CD4-positive, alpha-beta T cell treated with Interleukin-12 subunit alpha and Interleukin-12 subunit beta, for 1 hour (primary cell): ENCODE data around the gene NIT1.

Source experiments
- DNase-seq: peaks from one replicate; pipeline ENCODE4 v3.0.0-alpha.2; 2020

The NIT1 gene

DNA sequence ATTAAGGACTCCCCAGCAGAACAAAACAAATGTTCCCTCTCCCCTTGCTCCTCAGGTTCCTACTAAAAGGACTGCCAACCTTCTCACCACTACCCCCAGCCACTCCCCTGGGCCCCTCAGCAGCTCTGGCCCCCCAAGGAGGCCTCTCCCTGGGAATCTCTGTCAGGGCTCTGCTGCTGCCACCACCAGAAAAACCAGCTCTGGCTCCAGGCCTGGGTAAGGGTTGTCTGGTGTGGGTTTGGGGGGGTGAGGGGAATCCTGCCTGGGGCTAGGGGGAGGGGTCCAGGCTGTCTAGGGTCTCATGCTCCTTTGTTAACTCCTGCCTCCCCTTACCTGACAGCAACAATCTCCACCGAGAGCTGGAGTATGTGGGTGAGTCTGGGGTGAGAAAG lies 33.3 kb upstream of the NIT1 start:
- no peak for DNase-seq

DNA sequence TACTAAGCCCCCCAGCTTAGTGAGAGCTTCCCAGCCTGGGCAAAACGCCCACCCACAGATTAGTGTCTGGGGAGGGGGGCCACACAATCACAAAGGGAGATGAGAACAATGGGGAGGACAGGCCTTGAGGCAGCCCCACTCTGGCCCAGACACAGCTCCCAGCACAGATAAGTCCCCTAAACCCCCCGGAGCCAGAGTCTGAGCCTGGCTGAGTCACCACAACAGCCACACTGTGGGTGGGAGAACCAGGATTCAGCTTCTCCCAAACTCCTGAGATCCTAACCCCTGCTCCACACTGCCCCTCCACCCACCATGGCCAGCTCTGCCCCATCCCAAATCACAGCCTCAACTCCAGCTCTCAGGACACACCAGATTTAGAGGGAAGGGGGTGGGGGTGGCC lies 32.7 kb upstream of the NIT1 start:
- no peak for DNase-seq

DNA sequence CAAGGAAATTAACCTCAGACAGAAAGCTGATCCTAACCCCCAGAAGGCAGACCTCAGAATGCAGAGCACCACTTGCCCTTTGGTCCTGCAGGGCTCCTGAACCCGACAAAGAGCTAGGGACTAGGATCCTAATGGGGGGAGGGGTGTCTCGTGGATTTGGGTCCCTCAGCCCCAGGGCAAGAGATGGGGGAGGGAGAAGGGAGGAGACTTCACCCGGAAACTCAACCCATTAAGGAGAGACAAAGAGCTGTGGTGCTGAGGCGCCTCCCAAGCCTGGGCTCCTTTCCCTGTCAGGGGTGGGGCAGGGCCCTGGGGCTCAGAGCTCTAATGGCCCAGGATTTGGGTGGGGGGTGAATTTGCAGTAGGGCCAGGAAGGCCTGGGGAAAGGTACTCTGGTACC lies 31.4 kb upstream of the NIT1 start:
- no peak for DNase-seq

DNA sequence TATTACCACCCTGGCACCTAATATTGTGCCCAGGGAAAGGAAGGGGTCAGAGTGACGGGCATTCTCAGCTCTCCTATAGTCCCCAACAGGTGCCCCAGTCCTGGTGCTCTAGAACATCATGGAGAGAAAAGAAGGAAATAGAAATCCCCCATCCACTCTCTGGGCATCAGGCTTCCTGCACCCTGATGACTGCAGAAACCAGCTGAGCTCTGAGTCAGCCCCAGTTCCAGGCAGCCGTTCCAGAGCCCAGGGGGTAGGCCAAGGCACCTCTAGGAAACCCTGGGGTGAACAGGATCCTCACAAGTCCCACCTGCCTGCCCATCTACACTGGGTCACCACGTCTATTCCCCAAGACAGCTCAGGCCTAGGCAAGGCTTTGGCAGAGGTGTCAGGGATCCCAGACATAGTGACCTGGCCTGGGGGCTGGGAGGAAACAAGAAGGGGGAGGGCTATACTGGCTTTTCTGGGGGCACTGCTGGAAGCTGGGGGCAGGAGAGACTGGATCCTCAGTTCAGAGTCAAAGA lies 29.3 kb upstream of the NIT1 start:
- DNase-seq: no peak

GRCh38 chr1:161089251-161089924 lies 28.5 kb upstream of the NIT1 start, which contains the start of gene NECTIN4:
Gene NECTIN4, minus strand, starts transcription at chr1:161089558. Its CDS starts 262 bp downstream, at chr1:161089296.
- DNase-seq: no peak

DNA sequence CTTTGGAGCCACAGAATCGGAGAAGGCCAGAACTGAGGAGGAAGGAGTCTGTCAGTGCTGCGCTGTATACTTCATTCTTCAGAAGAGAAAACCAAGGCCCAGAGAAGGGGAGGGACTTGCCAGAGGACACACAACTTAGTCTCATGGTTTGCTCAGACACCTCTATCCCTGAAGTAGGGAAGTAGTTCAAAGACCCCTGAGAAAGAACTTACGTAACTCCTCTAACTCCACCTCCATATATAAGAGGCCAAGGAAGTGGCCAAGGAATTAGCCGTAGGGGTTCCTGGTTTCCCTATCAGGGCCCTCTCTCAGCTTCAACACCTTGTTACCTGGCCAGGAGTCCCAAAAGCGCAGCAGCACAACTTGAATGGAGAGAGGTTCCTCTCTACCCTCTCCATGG lies 28.0 kb upstream of the NIT1 start:
- no peak for DNase-seq

DNA sequence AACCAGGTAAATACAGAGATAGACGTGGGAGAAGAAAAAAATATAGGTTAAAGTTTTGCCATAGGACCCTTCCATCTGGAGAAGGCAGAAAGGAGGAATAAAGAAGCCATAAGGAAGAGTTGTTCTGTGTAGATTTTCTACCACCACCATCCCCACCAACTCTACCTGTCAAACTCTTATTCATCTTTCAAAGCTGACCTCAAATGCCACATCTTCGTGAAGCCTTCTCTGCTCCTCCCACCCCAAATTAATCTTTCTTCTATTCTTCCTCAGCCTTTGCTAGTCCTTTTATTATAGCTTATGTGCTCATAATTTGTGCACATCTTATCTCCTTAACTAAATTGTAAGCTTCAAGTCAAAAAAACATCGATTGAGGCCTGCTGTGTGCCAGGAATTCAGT lies 27.3 kb upstream of the NIT1 start:
- DNase-seq: no peak

GRCh38 chr1:161091093-161091492 lies 26.8 kb upstream of the NIT1 start:
- DNase-seq: no peak

GRCh38 chr1:161091796-161092507 lies 26.0 kb upstream of the NIT1 start:
- no peak for DNase-seq

DNA sequence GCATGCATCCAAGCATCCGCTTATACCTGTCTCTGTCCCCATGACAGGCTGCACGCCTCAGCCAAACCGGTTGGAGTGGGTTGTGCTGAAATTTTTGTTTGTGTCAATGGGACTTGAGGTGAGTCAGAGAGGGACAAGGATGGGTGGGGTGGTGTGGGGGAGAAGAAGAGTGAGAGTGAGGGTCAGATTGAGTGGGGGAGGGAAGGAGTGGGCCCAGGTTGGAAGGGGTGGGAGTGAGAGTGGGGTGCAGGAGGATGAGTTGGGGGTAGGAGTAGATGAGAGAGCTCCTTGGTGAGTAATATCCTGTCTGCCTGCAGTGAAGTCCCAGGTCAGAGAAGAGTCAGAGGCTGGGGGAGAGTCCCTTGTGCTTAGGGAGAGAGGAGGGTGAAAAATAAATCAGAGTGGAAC lies 25.3 kb upstream of the NIT1 start:
- no peak for DNase-seq

GRCh38 chr1:161094481-161094880 lies 23.4 kb upstream of the NIT1 start:
- DNase-seq: no peak

- DNase-seq: no peak
Observed at GRCh38 chr1:161095230-161095629, 22.7 kb upstream of the NIT1 start.

DNA sequence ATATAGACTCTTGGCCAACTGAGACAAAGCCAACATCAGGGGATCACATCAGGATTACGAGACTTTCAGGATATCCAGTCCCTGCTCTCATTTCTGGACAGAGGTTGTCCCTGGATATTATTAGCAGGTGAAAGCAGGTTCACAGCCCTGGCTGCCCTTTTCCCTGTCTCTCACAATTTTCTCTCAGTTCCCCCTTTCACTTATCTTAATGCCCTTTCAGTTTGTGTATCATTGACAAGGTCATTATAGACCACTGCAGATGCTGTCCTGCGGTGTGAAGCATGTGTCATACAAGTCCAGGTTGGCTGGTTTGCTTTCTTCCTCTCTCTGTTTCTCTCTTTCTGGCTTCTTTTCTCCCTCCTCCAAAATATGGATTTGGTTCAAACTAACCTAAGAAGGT lies 21.9 kb upstream of the NIT1 start:
- DNase-seq: no peak

DNA sequence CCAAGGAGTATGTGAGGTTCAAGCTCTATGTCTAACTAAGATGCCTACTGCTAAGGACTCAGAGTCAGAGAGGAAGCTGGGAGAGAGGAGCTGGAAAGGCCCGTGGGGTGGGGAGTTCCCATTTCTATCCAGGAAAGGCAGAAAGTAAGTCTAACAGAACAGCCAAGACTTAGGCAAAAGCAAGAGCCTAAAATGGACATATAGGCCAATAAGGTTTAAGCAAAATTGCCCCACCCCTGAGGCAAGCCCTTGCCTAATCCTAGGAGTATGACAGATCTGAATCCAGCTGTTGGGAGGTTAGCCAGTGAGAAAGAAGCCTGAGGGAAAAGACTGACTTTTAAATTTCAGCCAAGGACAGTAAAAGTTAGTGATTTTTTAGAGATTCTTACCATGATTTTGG lies 21.4 kb upstream of the NIT1 start:
- DNase-seq: no peak

- peak; percentile 87 for DNase-seq
Observed at GRCh38 chr1:161098210-161099068, 19.5 kb upstream of the NIT1 start, which contains the start of gene KLHDC9. Gene KLHDC9, plus strand, starts transcription at chr1:161098361. Its CDS starts 175 bp downstream, at chr1:161098536.

DNA sequence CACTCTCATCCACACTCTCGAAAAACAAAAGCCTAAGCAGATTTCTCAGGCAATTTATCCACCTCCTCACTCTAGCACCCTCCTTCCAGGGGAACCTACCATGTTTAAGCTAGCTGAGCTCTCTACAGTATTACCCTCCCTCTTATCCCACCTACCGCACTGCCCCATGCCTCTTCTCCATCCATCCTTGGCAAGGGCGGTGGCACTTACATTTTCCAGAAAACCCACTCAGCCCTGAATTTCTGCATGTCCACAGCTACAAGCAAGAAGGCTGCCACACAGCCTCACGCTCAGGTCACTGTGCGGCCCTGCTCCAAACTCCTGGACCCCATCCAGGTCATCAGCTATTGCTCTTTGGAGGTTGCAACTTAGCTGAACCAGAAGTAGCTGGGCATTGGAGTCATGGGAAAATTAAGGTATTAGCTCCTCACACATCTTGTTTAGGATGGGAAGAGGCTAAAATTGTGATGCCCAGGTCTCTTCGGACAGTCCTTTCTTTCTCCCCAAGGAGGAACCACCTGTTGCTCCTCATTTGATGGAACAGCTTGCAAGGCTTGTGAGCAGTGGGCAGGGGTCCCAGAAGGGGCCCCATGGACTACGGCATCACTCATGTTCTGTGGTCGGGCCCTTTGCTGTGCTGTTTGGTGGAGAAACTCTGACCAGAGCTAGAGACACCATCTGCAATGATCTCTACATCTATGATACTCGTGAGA lies 18.7 kb upstream of the NIT1 start:
- DNase-seq: no peak

DNA sequence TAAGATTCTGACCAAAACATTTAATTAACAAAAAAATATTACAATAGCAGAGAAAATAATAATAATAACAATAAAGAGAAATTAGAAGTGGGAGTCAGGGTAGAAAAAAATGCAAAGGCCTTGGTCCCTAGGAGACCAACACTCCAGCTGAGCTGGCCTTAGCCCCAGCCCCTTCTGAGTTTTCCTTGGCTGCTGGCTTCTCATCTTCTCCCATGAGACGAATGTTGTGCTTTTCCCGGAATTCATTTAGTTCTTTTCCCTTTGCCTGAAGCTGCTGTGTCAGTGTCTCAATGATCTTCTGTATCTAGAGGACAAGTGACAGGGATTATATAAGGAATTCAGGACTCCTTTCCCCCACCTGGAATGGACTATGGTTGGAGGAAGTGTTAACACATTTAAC lies 17.3 kb upstream of the NIT1 start:
- DNase-seq: no peak

DNA sequence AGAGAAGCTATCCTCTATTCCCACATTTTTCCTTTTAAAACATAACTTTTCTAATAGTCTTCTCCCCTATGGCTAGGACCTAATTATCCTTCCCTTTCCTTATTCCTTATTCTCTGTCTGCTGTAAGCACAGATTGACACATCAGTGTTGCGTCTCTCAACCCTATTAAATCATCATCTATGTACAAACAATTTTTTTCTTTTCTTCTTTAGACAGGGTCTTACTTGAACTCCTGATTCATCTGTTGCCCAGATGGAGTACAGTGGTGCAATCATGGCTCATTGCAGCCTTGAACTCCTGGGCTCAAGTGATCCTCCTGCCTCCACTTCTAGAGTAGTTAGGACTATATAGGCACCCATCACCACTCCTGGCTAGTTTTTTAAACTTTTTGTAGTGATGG lies 11.5 kb upstream of the NIT1 start:
- DNase-seq: no peak

GRCh38 chr1:161111117-161111516 lies 6.8 kb upstream of the NIT1 start:
- DNase-seq: no peak

- no peak for DNase-seq
Observed at GRCh38 chr1:161111527-161111926, 6.4 kb upstream of the NIT1 start.

DNA sequence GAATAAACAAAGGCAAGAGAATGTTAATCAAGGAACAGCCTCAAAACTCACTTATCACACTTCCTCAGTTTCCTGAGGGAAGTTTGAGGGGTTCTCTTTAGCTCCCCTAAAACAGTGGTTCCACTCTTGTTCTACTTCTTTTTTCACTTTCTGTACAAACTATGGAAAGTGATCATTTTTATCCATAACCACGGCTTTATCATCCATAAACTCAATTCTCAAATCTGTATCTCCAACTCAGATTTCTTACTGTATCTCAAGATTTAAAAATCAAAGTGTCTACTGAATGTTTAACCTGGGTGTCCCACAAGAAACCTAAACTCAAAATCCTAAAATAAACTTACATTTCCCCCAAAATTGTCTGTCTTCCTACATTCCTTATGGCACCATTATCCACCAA lies 4.0 kb upstream of the NIT1 start:
- DNase-seq: no peak

DNA sequence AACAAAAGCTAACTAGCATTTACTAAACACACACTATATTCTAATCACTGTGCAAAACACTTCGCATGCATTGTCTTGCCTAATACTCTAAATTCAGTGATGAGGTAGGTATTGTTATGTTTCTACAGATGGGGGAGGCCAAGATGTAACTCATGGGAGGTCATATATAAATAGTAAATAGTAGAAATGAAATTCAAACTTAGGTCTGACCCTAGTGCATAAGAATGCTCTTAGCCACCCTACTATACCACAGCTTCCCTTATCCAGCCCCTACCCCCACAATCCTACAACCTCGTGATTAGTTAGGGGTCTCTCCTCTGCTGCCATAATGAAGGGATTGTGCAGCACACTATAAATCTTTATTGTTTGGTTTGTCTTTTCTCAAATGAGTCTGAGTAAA lies 3.3 kb upstream of the NIT1 start:
- no peak for DNase-seq
